ENCODE results near the gene AUTS2. TPM values are rescaled to one million over a fixed set of nuclear protein-coding genes. Genes with fewer than 3 reads are reported as not detected.

AUTS2 gene
- polyA plus RNA-seq, 1 donor from 2014 or later, result 97.3 TPM

GRCh38 chr7:69678494-69679187, 80.4 kb downstream of the AUTS2 start:
- H4K20me1 ChIP-seq (ENCODE audit: insufficient read depth), result peaks cover 3% of the 10 kb centered on the region
- H3K27ac ChIP-seq (ENCODE audit: low read length), result no peak overlapping the region
- H3K9me2 ChIP-seq (ENCODE audit: insufficient read depth, low read length), result no peaks in the 10 kb centered on the region
- H3K9ac ChIP-seq (ENCODE audit: low read length), result no peak overlapping the region
- no peaks in the 10 kb centered on the region for H3K36me3 ChIP-seq (ENCODE audit: insufficient read depth, low read length)
- H3K4me3 ChIP-seq (ENCODE audit: low read length), result no peak overlapping the region
- peaks cover 87% of the 10 kb centered on the region for H3K79me2 ChIP-seq (replicated peaks; ENCODE audit: insufficient read depth, low read length)
- no peak overlapping the region for H2AFZ ChIP-seq (ENCODE audit: low read depth, low read length)
- no peaks in the 10 kb centered on the region for H3F3A ChIP-seq (ENCODE audit: insufficient read depth, low read length, poor library complexity, severe bottlenecking)
- H3K27me3 ChIP-seq (ENCODE audit: insufficient read depth, low read depth, low read length), result no peaks in the 10 kb centered on the region
- H3K9me3 ChIP-seq (ENCODE audit: low read length), result no peaks in the 10 kb centered on the region
- H3K4me2 ChIP-seq (ENCODE audit: low read length), result no peak overlapping the region
- TF ChIP-seq CTCF (IDR thresholded peaks at IDR 0.05; ENCODE audit: poor library complexity, severe bottlenecking) (no peak), EZH2 (IDR thresholded peaks at IDR 0.05; ENCODE audit: borderline replicate concordance, insufficient read depth, low read length, poor library complexity, severe bottlenecking) (no peak), SMC3 (conservative IDR thresholded peaks at IDR 0.05; ENCODE audit: poor library complexity) (no peak), EP300 (conservative IDR thresholded peaks at IDR 0.05; ENCODE audit: poor library complexity, severe bottlenecking) (no peak)

- Histone ChIP-seq H3K27me3 (ENCODE audit: insufficient read depth, low read depth, low read length) (no peaks in the 10 kb centered on the region), H3K9me3 (ENCODE audit: low read length) (no peaks in the 10 kb centered on the region), H3K36me3 (ENCODE audit: insufficient read depth, low read length) (no peaks in the 10 kb centered on the region), H3K9me2 (ENCODE audit: insufficient read depth, low read length) (no peaks in the 10 kb centered on the region), H4K20me1 (ENCODE audit: insufficient read depth) (peaks cover 3% of the 10 kb centered on the region), H3K27ac (ENCODE audit: low read length) (no peak overlapping the region), H2AFZ (ENCODE audit: low read depth, low read length) (no peak overlapping the region), H3K4me3 (ENCODE audit: low read length) (no peak overlapping the region), H3K79me2 (replicated peaks; ENCODE audit: insufficient read depth, low read length) (peaks cover 88% of the 10 kb centered on the region), H3K9ac (ENCODE audit: low read length) (no peak overlapping the region), H3F3A (ENCODE audit: insufficient read depth, low read length, poor library complexity, severe bottlenecking) (no peaks in the 10 kb centered on the region), H3K4me2 (ENCODE audit: low read length) (no peak overlapping the region)
- TF ChIP-seq EP300 (conservative IDR thresholded peaks at IDR 0.05; ENCODE audit: poor library complexity, severe bottlenecking) (no peak), SMC3 (conservative IDR thresholded peaks at IDR 0.05; ENCODE audit: poor library complexity) (no peak), RAD21 (conservative IDR thresholded peaks at IDR 0.05) (no peak), POLR2AphosphoS5 (IDR thresholded peaks at IDR 0.05) (no peak), MXI1 (conservative IDR thresholded peaks at IDR 0.05; ENCODE audit: poor library complexity, severe bottlenecking) (no peak), CTCF (IDR thresholded peaks at IDR 0.05; ENCODE audit: poor library complexity, severe bottlenecking) (no peak)
- TF ChIP-seq, protein P1, sequence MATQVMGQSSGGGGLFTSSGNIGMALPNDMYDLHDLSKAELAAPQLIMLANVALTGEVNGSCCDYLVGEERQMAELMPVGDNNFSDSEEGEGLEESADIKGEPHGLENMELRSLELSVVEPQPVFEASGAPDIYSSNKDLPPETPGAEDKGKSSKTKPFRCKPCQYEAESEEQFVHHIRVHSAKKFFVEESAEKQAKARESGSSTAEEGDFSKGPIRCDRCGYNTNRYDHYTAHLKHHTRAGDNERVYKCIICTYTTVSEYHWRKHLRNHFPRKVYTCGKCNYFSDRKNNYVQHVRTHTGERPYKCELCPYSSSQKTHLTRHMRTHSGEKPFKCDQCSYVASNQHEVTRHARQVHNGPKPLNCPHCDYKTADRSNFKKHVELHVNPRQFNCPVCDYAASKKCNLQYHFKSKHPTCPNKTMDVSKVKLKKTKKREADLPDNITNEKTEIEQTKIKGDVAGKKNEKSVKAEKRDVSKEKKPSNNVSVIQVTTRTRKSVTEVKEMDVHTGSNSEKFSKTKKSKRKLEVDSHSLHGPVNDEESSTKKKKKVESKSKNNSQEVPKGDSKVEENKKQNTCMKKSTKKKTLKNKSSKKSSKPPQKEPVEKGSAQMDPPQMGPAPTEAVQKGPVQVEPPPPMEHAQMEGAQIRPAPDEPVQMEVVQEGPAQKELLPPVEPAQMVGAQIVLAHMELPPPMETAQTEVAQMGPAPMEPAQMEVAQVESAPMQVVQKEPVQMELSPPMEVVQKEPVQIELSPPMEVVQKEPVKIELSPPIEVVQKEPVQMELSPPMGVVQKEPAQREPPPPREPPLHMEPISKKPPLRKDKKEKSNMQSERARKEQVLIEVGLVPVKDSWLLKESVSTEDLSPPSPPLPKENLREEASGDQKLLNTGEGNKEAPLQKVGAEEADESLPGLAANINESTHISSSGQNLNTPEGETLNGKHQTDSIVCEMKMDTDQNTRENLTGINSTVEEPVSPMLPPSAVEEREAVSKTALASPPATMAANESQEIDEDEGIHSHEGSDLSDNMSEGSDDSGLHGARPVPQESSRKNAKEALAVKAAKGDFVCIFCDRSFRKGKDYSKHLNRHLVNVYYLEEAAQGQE (IDR thresholded peaks at IDR 0.05; ENCODE audit: borderline replicate concordance), result no peak
These were observed 82.9 kb downstream of the AUTS2 start for GRCh38 chr7:69681181-69681580.
